SHP77 (cell line): ENCODE results near the gene OR13A1.
A peak's percentile ranks its signal among the peaks of the same experiment; 100 is the strongest.
"Not testable (repeated sequence)": the region's sequence is repeated elsewhere in the genome, so short reads cannot be mapped to it uniquely, and the experiment has no call there.

Source experiments
- DNase-seq, 2 experiments: peaks; one replicate each; lab custom pipeline; 2025; lab: John Stamatoyannopoulos, UW

Gene OR13A1

GRCh38 chr10:45315508-45315907 lies at the start of gene OR13A1:
Gene OR13A1 (minus strand): TSS chr10:45315608. CDS start chr10:45304422, 11,186 bp downstream.
- no peak for DNase-seq

- peak in 1 of 2 experiments; percentile 29 for DNase-seq
These were observed 46.8 kb upstream of the OR13A1 start for GRCh38 chr10:45361983-45362799.

- peak in 1 of 2 experiments; percentile 14 for DNase-seq
These were observed 43.6 kb upstream of the OR13A1 start for GRCh38 chr10:45358961-45359360.

GRCh38 chr10:45355494-45355893 lies 40.1 kb upstream of the OR13A1 start:
- no peak for DNase-seq

GRCh38 chr10:45354261-45354660 lies 38.9 kb upstream of the OR13A1 start:
- no peak for DNase-seq

GRCh38 chr10:45353186-45353585 lies 37.8 kb upstream of the OR13A1 start:
- DNase-seq, result no peak

GRCh38 chr10:45348196-45348765 lies 32.9 kb upstream of the OR13A1 start:
- not testable (repeated sequence) for DNase-seq

GRCh38 chr10:45347464-45347863 lies 32.1 kb upstream of the OR13A1 start:
- DNase-seq, result not testable (repeated sequence)

GRCh38 chr10:45346652-45347335 lies 31.4 kb upstream of the OR13A1 start:
- not testable (repeated sequence) for DNase-seq

- DNase-seq, result not testable (repeated sequence)
These were observed 25.0 kb upstream of the OR13A1 start for GRCh38 chr10:45340420-45340819.

GRCh38 chr10:45339894-45340293 lies 24.5 kb upstream of the OR13A1 start:
- no peak for DNase-seq

GRCh38 chr10:45331824-45332223 lies 16.4 kb upstream of the OR13A1 start:
- not testable (repeated sequence) for DNase-seq

- not testable (repeated sequence) for DNase-seq
These were observed 11.5 kb upstream of the OR13A1 start for GRCh38 chr10:45326864-45327263.

GRCh38 chr10:45325116-45325515 lies 9.7 kb upstream of the OR13A1 start:
- DNase-seq, result no peak

- DNase-seq, result no peak
These were observed 4.3 kb upstream of the OR13A1 start for GRCh38 chr10:45319702-45320101.

GRCh38 chr10:45313264-45313873 lies 2.0 kb downstream of the OR13A1 start:
- no peak for DNase-seq

- no peak for DNase-seq
These were observed 6.7 kb downstream of the OR13A1 start for GRCh38 chr10:45308707-45309106.

GRCh38 chr10:45302573-45302972 lies 12.8 kb downstream of the OR13A1 start:
- no peak for DNase-seq

- DNase-seq, result not testable (repeated sequence)
These were observed 17.0 kb downstream of the OR13A1 start for GRCh38 chr10:45298341-45298955.

GRCh38 chr10:45294681-45295080 lies 20.7 kb downstream of the OR13A1 start:
- no peak for DNase-seq

GRCh38 chr10:45286980-45287379 lies 28.4 kb downstream of the OR13A1 start:
- DNase-seq, result no peak

GRCh38 chr10:45282061-45282460 lies 33.3 kb downstream of the OR13A1 start:
- no peak for DNase-seq
